ENCODE results near the gene DOCK8.

GRCh38 chr9:306907-307306, 92.2 kb downstream of the DOCK8 start:
- TF ChIP-seq CTCF (IDR thresholded peaks at IDR 0.05 in 2 of 3, conservative IDR thresholded peaks at IDR 0.05 in 1 of 3; ENCODE audit: control insufficient read depth in 2 of 3, extremely low read depth in 1 of 3, insufficient read depth in 1 of 3, low read depth in 3 of 3, low read length in 3 of 3) (peak; percentile 38 to 43 (median 40); a peak in 4 of 6 replicates), EGR1 (IDR thresholded peaks at IDR 0.05; ENCODE audit: borderline replicate concordance in 1 of 2, low read depth in 2 of 2, low read length in 2 of 2) (no peak), ELK1 (IDR thresholded peaks at IDR 0.05; ENCODE audit: low read depth, low read length) (no peak), SPI1 (IDR thresholded peaks at IDR 0.05; ENCODE audit: borderline replicate concordance, insufficient read depth, low read depth, low read length) (no peak), RBBP5 (conservative IDR thresholded peaks at IDR 0.05) (no peak), RAD21 (IDR thresholded peaks at IDR 0.05; ENCODE audit: insufficient read depth, low read depth, low read length) (peak; percentile 65), RCOR1 (conservative IDR thresholded peaks at IDR 0.05; ENCODE audit: low read depth, low read length) (no peak), TCF3 (IDR thresholded peaks at IDR 0.05; ENCODE audit: borderline replicate concordance, insufficient read depth, low read depth, low read length) (no peak), ESRRA (IDR thresholded peaks at IDR 0.05; ENCODE audit: low read length) (no peak), CREM (IDR thresholded peaks at IDR 0.05; ENCODE audit: low read depth) (no peak), HDAC2 (IDR thresholded peaks at IDR 0.05) (no peak), EZH2 (IDR thresholded peaks at IDR 0.05; ENCODE audit: borderline replicate concordance, control insufficient read depth, low read depth, low read length) (no peak)

Measured in GM12878 (cell line).